GM12892 (cell line): ENCODE measurements around the gene MPHOSPH9.

Experiments used
- POLR2AphosphoS5 ChIP-seq: IDR thresholded peaks from 2 replicates; pipeline ENCODE4 v1.6.1; 2011; ENCODE audit warnings: low read depth, low read length, control low read depth
- TAF1 ChIP-seq: IDR thresholded peaks from 2 replicates; pipeline ENCODE4 v1.6.1; 2011; ENCODE audit warnings: low read depth, mild to moderate bottlenecking, control low read depth, low read length, borderline replicate concordance

DNA sequence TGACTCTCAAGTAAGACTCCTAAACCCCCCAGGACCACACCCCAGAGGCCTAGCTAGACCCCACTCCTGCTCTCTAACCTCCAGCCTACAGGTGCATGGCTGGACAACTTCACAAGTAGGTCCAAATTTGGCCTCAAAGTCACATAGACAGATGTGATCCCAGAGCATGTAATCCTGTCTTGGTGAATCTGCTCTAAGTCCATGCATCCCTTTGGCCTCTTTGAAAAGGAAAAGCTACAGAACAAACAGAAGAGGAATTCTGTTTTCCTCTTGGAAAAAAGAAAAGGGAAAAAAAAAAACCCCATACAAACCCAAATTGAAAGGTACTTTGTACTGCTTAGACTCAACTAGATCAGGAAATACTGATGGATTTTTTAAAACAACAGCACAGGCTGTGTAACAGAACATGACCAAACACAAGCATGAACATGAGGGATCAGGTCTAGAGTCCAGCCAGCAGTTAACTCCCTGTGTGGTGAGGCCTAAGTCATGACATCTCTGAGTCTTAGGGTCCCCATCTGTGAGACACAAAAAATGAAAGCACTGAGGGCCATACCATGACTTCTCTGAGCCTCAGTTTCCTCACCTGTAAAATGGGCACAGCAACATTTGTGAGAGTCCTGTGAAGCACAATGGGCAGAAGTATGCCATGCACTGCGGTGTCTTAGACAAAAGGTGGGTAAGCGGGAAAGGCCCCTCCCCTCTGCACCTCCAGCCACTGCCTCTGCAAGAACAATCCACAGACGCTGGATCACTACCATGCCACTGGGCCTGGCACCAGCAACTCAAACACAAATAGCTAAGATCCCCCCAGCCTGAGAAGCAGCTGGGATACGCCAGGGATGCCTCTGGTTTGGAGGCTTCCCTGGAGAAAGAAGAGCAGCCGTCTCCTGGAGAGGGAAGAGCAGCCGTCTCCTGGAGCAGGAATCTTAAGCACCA lies 92.0 kb downstream of the MPHOSPH9 start:
- TF ChIP-seq POLR2AphosphoS5 (no peak), TAF1 (no peak)
